H1 (cell line): ENCODE measurements around the gene KRTCAP2. TPM values are rescaled to one million over a fixed set of nuclear protein-coding genes. Genes with fewer than 3 reads are reported as not detected.

Experiments
- ASH2L ChIP-seq: fragments of 200-600, 300-600 bp; sonication (generic); IDR thresholded peaks from one replicate; pipeline ENCODE4 v1.7.1; 2017; ENCODE audit warnings: low read length
- BACH1 ChIP-seq: IDR thresholded peaks from 2 replicates; pipeline ENCODE4 v1.6.1; 2012; ENCODE audit warnings: low read length, improper control_type of control experiment
- BCL11A ChIP-seq, 2 experiments: IDR thresholded peaks; one replicate each; pipeline ENCODE4 v1.6.1; 2011; ENCODE audit warnings: low read depth in 2 of 2, low read length in 2 of 2, mild to moderate bottlenecking in 2 of 2
- CBX5 ChIP-seq: fragments of 300-800, 300-1000 bp; sonication (generic); IDR thresholded peaks from 2 replicates; pipeline ENCODE4 v1.7.1; 2016; ENCODE audit warnings: antibody characterized with exemption, low read length, low read depth
- CBX8 ChIP-seq: fragments of 300-800, 300-1000 bp; sonication (generic); IDR thresholded peaks from 2 replicates; pipeline ENCODE4 v1.7.1; 2016; ENCODE audit warnings: low read depth, low read length, borderline replicate concordance
- CREB1 ChIP-seq: IDR thresholded peaks from 2 replicates; pipeline ENCODE4 v1.6.1; 2012; ENCODE audit warnings: inconsistent platforms
- E2F6 ChIP-seq: IDR thresholded peaks from 2 replicates; pipeline ENCODE4 v1.6.1; 2012; ENCODE audit warnings: inconsistent platforms
- EZH2 ChIP-seq: fragments of 200-600 bp; sonication (generic); IDR thresholded peaks from 2 replicates; pipeline ENCODE4 v1.7.1; 2012; ENCODE audit warnings: low read depth, mild to moderate bottlenecking, moderate library complexity, low read length, inconsistent platforms; ENCODE audit not compliant: severe bottlenecking
- GABPA ChIP-seq: IDR thresholded peaks from 2 replicates; pipeline ENCODE4 v1.6.1; 2011; ENCODE audit warnings: mild to moderate bottlenecking, low read length, moderate library complexity, borderline replicate concordance; ENCODE audit not compliant: insufficient read depth
- JUND ChIP-seq: IDR thresholded peaks from 2 replicates; pipeline ENCODE4 v1.6.1; 2011; ENCODE audit warnings: mild to moderate bottlenecking, improper control_type of control experiment, low read length
- MAFK ChIP-seq: IDR thresholded peaks from 2 replicates; pipeline ENCODE4 v1.6.1; 2012; ENCODE audit warnings: low read depth, mild to moderate bottlenecking, improper control_type of control experiment, low read length
- MAX ChIP-seq: IDR thresholded peaks from 2 replicates; pipeline ENCODE4 v1.6.1; 2012; ENCODE audit warnings: inconsistent platforms
- NRF1 ChIP-seq: IDR thresholded peaks from 2 replicates; pipeline ENCODE4 v1.6.1; 2011; ENCODE audit warnings: mild to moderate bottlenecking, low read depth, low read length, improper control_type of control experiment
- POU5F1 ChIP-seq: IDR thresholded peaks from 2 replicates; pipeline ENCODE4 v1.6.1; 2011; ENCODE audit warnings: low read depth, mild to moderate bottlenecking, low read length, moderate library complexity
- RBBP5 ChIP-seq: IDR thresholded peaks from 2 replicates; pipeline ENCODE4 v1.7.1; 2012; ENCODE audit warnings: low read depth, mild to moderate bottlenecking, inconsistent platforms, low read length, moderate library complexity, borderline replicate concordance
- RFX5 ChIP-seq: IDR thresholded peaks from 2 replicates; pipeline ENCODE4 v1.6.1; 2011; ENCODE audit warnings: low read depth, low read length, improper control_type of control experiment, borderline replicate concordance
- RNF2 ChIP-seq: fragments of 200-900, 300-1000 bp; sonication (generic); IDR thresholded peaks from 2 replicates; pipeline ENCODE4 v1.7.1; 2016; ENCODE audit warnings: borderline replicate concordance, low read depth, mild to moderate bottlenecking, antibody characterized with exemption, low read length; ENCODE audit not compliant: poor library complexity, severe bottlenecking; ENCODE audit errors: missing control alignments
- RXRA ChIP-seq: IDR thresholded peaks from 2 replicates; pipeline ENCODE4 v1.6.1; 2011; ENCODE audit warnings: low read depth, mild to moderate bottlenecking, low read length, moderate library complexity; ENCODE audit not compliant: insufficient read depth
- SAP30 ChIP-seq: fragments of 300-600 bp; sonication (generic); IDR thresholded peaks from 2 replicates; pipeline ENCODE4 v1.7.1; 2012; ENCODE audit warnings: low read length, moderate library complexity, mild to moderate bottlenecking, inconsistent platforms; ENCODE audit not compliant: insufficient read depth, insufficient replicate concordance
- SIX5 ChIP-seq: IDR thresholded peaks from 2 replicates; pipeline ENCODE4 v1.6.1; 2011; ENCODE audit warnings: mild to moderate bottlenecking, low read depth, low read length
- SP4 ChIP-seq: IDR thresholded peaks from 2 replicates; pipeline ENCODE4 v1.6.1; 2012; ENCODE audit warnings: low read length, inconsistent platforms
- SRF ChIP-seq: IDR thresholded peaks from 2 replicates; pipeline ENCODE4 v1.6.1; 2011; ENCODE audit warnings: mild to moderate bottlenecking, low read depth, low read length, moderate library complexity
- SUZ12 ChIP-seq: fragments of 200-600 bp; sonication (generic); IDR thresholded peaks from 2 replicates; pipeline ENCODE4 v1.6.1; 2012; ENCODE audit warnings: mild to moderate bottlenecking, inconsistent platforms, low read length, moderate library complexity, mixed read lengths
- TEAD4 ChIP-seq: IDR thresholded peaks from 2 replicates; pipeline ENCODE4 v1.6.1; 2012; ENCODE audit warnings: low read depth, low read length, inconsistent platforms, mixed read lengths
- YY1 ChIP-seq: IDR thresholded peaks from 2 replicates; pipeline ENCODE4 v1.6.1; 2011; ENCODE audit warnings: low read depth, mild to moderate bottlenecking, low read length
- polyA plus RNA-seq, 7 experiments: library from polyadenylated mRNA; depleted of rRNA in 3 of 7; stranded (reverse) in 5 of 7; unstranded in 2 of 7; fragments of >200 nt in 5 of 7; fragments of 200-250 nt in 2 of 7; gene quantifications; 1 replicate in 5 of 7; 2 replicates in 1 of 7; 4 replicates in 1 of 7; pipeline versions ENCODE4 v1.2.1 to v1.2.3, GENCODE V29; 2011 to 2013; ENCODE audit warnings: missing spikeins in 2 of 7, mixed read lengths in 2 of 7
- total RNA-seq: library from RNA; stranded (reverse); fragmentation: NEBNext Ultra II Directional; extraction: Animal tissue kit (Norgen Biotek cat#: 25700); gene quantifications from 2 replicates; pipeline ENCODE4 v1.2.1, GENCODE V29; 2021

KRTCAP2 gene
- total and polyA plus RNA-seq, 2 of the 8 experiments (the other 6 are each of a cell fraction or from before 2014, with no cell fraction given): 146 to 317 TPM

DNA sequence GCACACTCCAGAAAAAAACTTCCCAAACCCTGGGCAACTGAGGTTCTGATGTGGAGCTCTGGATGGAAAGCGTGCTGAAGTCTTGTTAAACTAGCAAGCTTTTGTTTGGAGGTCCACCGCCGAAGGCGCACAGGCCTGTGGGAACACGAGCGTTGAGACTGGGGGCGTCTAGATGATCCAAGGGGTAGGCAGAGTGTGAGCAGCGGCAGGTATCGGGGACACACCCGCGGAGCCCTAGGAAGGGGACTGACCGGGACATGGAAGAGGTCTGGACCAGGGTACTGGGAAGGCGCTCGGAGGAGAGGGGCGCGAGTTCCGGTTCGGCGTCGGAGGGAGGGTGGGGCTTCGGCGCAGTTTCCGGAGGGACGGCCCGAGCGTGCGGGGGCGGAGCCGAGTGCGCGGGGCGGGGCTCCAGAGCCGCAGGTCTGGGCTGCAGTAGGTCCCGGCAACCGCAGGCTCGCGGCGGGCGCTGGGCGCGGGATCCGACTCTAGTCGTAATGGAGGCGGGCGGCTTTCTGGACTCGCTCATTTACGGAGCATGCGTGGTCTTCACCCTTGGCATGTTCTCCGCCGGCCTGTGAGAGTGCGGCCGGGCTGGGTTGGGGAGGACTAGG lies 37.6 kb downstream of the KRTCAP2 start, which contains the start of gene SLC50A1 (continued):
- peak; percentile 82; the same call in 1 of the 2 replicates for TF ChIP-seq GABPA
- no peak; the same call in 1 of the 2 replicates for TF ChIP-seq E2F6
- TF ChIP-seq EZH2: no peak
- no peak; the same call in 1 of the 2 replicates for TF ChIP-seq RBBP5
- TF ChIP-seq MAX: peak; percentile 41; the same call in 1 of the 2 replicates
- no peak for TF ChIP-seq JUND
- no peak for TF ChIP-seq SUZ12
- no peak for TF ChIP-seq RFX5
- TF ChIP-seq CREB1: no peak
- no peak for TF ChIP-seq RNF2
- TF ChIP-seq CBX5: no peak
- no peak for TF ChIP-seq SRF
- TF ChIP-seq MAFK: no peak
- peak; percentile 66 for TF ChIP-seq SAP30
- TF ChIP-seq SP4: no peak
- peak; percentile 82; the same call in 1 of the 2 replicates for TF ChIP-seq YY1
- no peak for TF ChIP-seq POU5F1
- no peak for TF ChIP-seq CBX8
- peak; percentile 48 for TF ChIP-seq ASH2L
- TF ChIP-seq TEAD4: no peak
- no peak for TF ChIP-seq RXRA
- no peak for TF ChIP-seq SIX5
- TF ChIP-seq BCL11A (IDR thresholded peaks at IDR 0.05; ENCODE audit: low read depth in 2 of 2, low read length in 2 of 2): no peak
- TF ChIP-seq BACH1: no peak
- TF ChIP-seq NRF1: 0 out of 2 replicates have a peak, but pooled peaks have one; percentile 18
